ENCODE results near the gene PAX7.

PAX7 gene

GRCh38 chr1:18792747-18793146 lies 162.1 kb downstream of the PAX7 start:
- H3K27ac ChIP-seq (ENCODE audit: low read depth, low read length) = no peak overlapping the region
- no peaks in the 10 kb centered on the region for H4K20me1 ChIP-seq (ENCODE audit: low read depth, low read length)
- no peak overlapping the region for H3K9ac ChIP-seq (ENCODE audit: low read length)
- H3K36me3 ChIP-seq (ENCODE audit: low read length) = no peaks in the 10 kb centered on the region
- TF ChIP-seq EZH2phosphoT487 (conservative IDR thresholded peaks at IDR 0.05; ENCODE audit: low read length) (no peak), CTCF (IDR thresholded peaks at IDR 0.05; ENCODE audit: insufficient read depth, low read length, poor library complexity, severe bottlenecking) (no peak)
- no peak overlapping the region for H2AFZ ChIP-seq (ENCODE audit: low read depth, low read length, severe bottlenecking)
- H3K4me3 ChIP-seq (ENCODE audit: insufficient read depth, low read length, poor library complexity, severe bottlenecking) = no peak overlapping the region
- H3K4me2 ChIP-seq (ENCODE audit: low read depth, low read length, poor library complexity, severe bottlenecking) = no peak overlapping the region
- H3K9me3 ChIP-seq (ENCODE audit: insufficient read depth, low read length) = no peaks in the 10 kb centered on the region
- no peaks in the 10 kb centered on the region for H3F3A ChIP-seq (ENCODE audit: insufficient read depth)
- H3K27me3 ChIP-seq (ENCODE audit: low read length) = no peaks in the 10 kb centered on the region
- H3K79me2 ChIP-seq (ENCODE audit: insufficient read depth, low read length) = no peaks in the 10 kb centered on the region
- no peaks in the 10 kb centered on the region for H3K9me2 ChIP-seq (replicated peaks; ENCODE audit: insufficient read depth, low read length)

- Histone ChIP-seq H3K4me2 (ENCODE audit: low read depth, low read length, poor library complexity, severe bottlenecking) (no peak overlapping the region), H4K20me1 (ENCODE audit: low read depth, low read length) (no peaks in the 10 kb centered on the region), H3K36me3 (ENCODE audit: low read length) (no peaks in the 10 kb centered on the region), H3K9me3 (ENCODE audit: insufficient read depth, low read length) (no peaks in the 10 kb centered on the region), H3K79me2 (ENCODE audit: insufficient read depth, low read length) (no peaks in the 10 kb centered on the region), H3K27ac (ENCODE audit: low read depth, low read length) (no peak overlapping the region), H3K9me2 (replicated peaks; ENCODE audit: insufficient read depth, low read length) (no peaks in the 10 kb centered on the region), H3K27me3 (ENCODE audit: low read length) (no peaks in the 10 kb centered on the region), H3K9ac (ENCODE audit: low read length) (no peak overlapping the region), H3F3A (ENCODE audit: insufficient read depth) (no peaks in the 10 kb centered on the region), H3K4me3 (ENCODE audit: insufficient read depth, low read length, poor library complexity, severe bottlenecking) (no peak overlapping the region), H2AFZ (ENCODE audit: low read depth, low read length, severe bottlenecking) (no peak overlapping the region)
- TF ChIP-seq CTCF (IDR thresholded peaks at IDR 0.05; ENCODE audit: insufficient read depth, low read length, poor library complexity, severe bottlenecking) = no peak
- TF ChIP-seq EZH2phosphoT487 (conservative IDR thresholded peaks at IDR 0.05; ENCODE audit: low read length) = no peak
Observed at GRCh38 chr1:18793164-18793563, 162.5 kb downstream of the PAX7 start.

- Histone ChIP-seq H3K9me3 (ENCODE audit: insufficient read depth, low read length) (no peaks in the 10 kb centered on the region), H3K36me3 (ENCODE audit: low read length) (no peaks in the 10 kb centered on the region), H3K27ac (ENCODE audit: low read depth, low read length) (no peak overlapping the region), H3K27me3 (ENCODE audit: low read length) (no peaks in the 10 kb centered on the region), H3K4me3 (ENCODE audit: insufficient read depth, low read length, poor library complexity, severe bottlenecking) (no peak overlapping the region), H3K9ac (ENCODE audit: low read length) (no peak overlapping the region), H2AFZ (ENCODE audit: low read depth, low read length, severe bottlenecking) (no peak overlapping the region), H4K20me1 (ENCODE audit: low read depth, low read length) (no peaks in the 10 kb centered on the region), H3K79me2 (ENCODE audit: insufficient read depth, low read length) (no peaks in the 10 kb centered on the region), H3K4me2 (ENCODE audit: low read depth, low read length, poor library complexity, severe bottlenecking) (no peak overlapping the region), H3K9me2 (replicated peaks; ENCODE audit: insufficient read depth, low read length) (no peaks in the 10 kb centered on the region), H3F3A (ENCODE audit: insufficient read depth) (no peaks in the 10 kb centered on the region)
- TF ChIP-seq EZH2phosphoT487 (conservative IDR thresholded peaks at IDR 0.05; ENCODE audit: low read length) (no peak), CTCF (IDR thresholded peaks at IDR 0.05; ENCODE audit: insufficient read depth, low read length, poor library complexity, severe bottlenecking) (no peak)
Observed at GRCh38 chr1:18794051-18794450, 163.4 kb downstream of the PAX7 start.
